GM21528 (cell line): ENCODE data around the gene OXNAD1.

Experiments used
- ATAC-seq: cut with Tn5 transposase; IDR thresholded peaks from one replicate; pipeline ENCODE4 v1.9.1; 2021; ENCODE audit warnings: mild to moderate bottlenecking, moderate library complexity; ENCODE audit not compliant: unreplicated experiment, low FRiP score

Gene OXNAD1

GRCh38 chr3:16323737-16324136 lies 58.7 kb downstream of the OXNAD1 start:
- ATAC-seq: no peak

GRCh38 chr3:16325850-16326249 lies 60.8 kb downstream of the OXNAD1 start:
- ATAC-seq: no peak

- no peak for ATAC-seq
Measured at GRCh38 chr3:16326724-16327349, 61.8 kb downstream of the OXNAD1 start.

DNA sequence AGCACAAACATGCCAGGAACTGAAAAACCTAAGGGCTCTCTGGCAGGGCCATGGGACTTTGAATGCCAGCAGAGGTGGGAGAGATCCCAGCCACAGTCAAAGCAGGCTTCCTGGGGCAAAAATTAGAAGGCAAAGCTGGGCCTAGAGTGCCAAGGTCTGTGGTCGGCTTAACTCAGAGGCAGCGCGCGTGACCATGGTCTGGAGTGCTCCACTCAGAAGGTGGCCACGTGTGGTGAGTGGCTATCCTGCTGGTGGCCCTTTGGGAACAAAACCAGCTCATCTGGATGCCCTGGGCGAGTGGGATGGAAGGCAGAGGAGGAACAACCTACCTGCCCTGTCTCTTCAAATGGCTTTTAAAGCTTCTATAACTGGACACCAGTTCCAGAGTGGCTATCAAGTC lies 63.1 kb downstream of the OXNAD1 start:
- ATAC-seq: no peak

DNA sequence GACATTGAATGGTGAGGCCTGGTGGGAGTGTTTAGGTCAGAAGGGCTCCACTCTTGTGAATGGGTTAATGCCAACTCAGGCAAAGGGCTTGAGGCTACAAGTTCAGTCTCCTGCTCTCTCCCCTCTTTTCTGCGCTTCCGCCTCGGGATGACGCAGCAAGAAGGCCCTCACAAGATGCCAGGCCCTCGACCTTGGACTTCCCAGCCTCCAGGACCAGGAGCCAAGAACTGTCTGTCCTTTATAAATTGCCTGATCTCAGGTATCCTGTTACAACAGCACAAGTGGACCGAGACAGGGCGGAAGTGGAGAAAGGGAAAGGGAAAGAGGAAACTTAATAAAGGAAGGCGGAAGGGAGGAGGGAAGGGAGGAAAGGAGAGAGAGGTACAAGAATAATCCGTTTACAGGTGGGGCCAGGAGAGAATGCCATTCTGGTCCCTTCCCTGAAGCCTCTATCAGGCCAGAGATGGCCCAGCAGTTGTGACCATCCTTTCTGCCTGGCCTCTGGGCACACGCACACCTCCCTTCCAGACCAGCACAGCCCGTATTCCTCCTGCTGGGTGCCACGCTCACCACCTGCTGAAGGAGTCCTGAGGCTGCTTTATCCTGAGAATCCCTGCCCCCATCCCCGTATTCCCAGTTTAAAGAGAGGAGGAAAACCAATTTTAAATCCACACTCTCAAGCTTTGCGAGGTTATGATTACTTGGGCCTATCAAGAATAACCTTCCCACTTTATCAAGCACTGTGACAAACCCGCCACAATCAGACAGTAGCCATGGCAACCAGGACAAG lies 64.2 kb downstream of the OXNAD1 start:
- no peak for ATAC-seq

DNA sequence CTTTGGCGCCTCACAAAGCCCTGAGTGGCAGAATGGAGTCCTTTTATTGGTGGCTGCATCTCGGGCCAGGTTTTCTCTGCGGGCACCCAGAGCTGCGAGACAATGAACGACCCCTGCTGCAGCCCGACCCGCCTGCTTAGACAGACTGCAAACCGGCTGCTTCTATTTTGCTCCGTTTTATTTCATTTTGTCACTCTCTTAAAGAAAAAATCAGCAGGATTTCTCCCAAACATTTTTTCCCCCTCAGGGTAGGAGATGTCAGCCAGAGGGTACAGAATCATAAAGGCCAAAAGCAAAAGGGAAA lies 64.8 kb downstream of the OXNAD1 start:
- ATAC-seq: no peak

DNA sequence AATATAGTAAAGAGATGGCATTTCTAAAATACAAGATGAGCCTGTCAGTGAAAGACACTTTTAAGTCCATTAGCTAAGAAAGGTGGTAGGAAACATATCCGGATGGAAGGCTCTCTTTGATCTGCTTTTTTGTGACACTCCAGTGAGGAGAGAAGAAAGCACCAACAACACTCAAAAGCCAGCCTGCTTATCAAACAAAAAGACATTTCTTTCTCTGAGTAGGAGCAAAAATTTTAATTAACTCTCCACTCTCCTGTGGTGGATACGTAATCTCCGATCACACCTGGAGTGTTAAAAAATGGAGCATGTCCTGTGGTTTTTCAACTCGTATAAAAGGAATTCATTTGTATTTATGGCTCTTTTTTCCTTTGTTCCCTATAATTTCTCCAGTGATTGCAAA lies 65.3 kb downstream of the OXNAD1 start:
- no peak for ATAC-seq

DNA sequence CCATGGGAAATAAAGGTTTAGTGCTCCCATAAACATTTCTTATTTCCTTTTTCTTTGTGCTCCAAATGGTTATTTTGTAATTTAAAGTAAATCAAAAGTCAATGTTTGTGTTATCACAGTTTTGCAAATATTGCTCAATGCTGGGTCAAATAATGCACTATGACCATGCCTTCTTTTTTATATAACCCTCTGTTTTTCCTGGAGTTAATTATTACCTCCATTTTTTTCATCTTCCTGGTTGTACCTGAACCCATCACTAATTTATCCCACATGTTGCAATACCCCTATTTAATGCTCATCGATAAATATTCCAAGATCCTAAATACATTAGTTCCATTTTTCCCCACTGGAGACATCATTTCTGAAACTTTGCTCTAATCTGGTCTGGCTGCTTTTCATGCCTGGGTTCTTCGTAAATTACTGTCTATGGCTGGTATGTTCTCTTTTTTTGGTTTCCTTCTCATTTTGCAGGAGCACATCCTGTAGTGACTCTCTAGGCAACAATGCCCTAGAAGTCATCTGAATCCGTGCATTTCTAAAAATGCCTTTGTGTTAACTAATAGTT lies 66.4 kb downstream of the OXNAD1 start:
- no peak for ATAC-seq

- ATAC-seq: no peak
Measured at GRCh38 chr3:16332904-16333426, 68.0 kb downstream of the OXNAD1 start.

- no peak for ATAC-seq
Measured at GRCh38 chr3:16334909-16335308, 69.9 kb downstream of the OXNAD1 start.

- no peak for ATAC-seq
Measured at GRCh38 chr3:16335333-16335732, 70.3 kb downstream of the OXNAD1 start.

GRCh38 chr3:16335772-16336645 lies 71.0 kb downstream of the OXNAD1 start:
- ATAC-seq: no peak

DNA sequence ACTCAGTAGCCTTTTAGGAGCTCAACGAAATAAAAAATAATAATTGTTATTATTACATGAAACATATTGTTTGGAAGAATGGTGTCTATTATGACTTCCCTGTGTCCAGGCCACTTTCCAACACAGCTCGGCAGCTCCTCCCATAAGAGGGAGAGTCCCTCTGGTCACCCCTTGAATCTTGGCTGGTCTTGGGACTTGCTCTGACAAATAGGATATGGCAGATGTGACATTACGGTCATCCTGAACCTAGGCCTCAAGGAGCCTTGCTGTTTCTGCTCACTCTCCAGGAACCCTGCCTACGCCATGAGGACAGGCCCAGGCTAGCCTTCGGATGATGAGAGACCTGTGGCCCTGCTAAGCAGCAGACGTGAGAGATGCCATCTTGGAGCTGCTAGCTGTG lies 71.8 kb downstream of the OXNAD1 start:
- ATAC-seq: no peak

- ATAC-seq: peak; percentile 80
Measured at GRCh38 chr3:16337856-16338540, 73.0 kb downstream of the OXNAD1 start.

GRCh38 chr3:16338999-16339398 lies 74.0 kb downstream of the OXNAD1 start:
- no peak for ATAC-seq

- no peak for ATAC-seq
Measured at GRCh38 chr3:16343101-16343500, 78.1 kb downstream of the OXNAD1 start.

DNA sequence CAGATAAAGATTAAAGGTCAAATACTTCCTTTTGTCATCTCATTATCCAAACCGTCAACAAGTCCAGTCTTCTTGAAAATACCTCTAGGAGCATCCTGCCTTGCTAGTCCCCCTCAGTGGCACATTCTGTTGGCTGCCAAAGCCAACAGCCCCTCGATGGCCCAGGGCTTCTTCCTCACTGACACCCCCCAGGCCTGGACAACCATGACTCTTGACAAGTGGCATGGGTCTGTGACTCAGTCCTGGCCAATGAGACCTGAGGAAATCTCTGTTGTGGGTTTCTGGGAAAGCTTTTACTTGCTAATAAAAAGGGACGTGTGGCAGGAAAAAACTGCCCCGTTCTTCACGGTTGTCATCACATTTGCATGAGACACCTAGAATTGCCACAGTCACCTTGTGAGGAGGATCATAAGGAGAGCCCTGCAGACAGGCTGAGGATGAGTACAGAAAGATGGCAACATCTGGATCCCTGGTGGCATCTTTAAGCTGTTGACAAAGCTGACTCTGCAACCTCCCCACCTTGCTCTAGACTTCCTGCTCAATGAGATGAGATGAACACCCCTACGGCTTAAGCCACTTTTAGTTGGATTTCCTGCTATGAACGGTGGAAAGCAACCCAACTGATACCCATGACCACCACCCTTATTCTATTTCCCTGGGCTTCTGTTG lies 81.5 kb downstream of the OXNAD1 start:
- no peak for ATAC-seq

GRCh38 chr3:16347548-16347947 lies 82.5 kb downstream of the OXNAD1 start:
- no peak for ATAC-seq

DNA sequence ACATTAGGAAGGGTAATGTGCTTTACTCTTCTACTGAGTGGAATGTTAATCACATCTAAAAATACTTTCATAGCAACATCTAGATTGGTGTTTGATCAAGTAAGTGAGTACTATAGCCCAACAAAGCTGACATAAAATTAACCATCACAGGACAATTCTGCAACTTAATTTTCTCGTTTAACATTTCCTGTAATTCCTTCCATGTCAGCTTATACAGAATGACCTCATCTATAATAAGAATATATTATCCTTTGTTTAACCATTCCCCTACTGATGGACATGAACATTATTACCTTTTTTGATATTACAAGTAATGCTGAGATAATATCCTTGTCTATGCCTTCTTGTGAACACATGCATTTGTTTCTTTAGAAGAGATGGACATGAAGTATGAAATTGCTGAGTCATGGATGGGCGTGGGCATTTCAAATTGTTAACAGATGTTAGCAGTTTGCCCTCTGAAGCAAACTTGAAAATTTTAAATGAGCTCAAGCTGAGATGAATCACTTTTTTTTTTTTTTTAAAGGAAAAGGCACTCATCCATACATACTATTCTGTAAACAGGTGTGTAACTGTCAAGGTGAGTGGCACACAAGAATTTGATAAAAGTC lies 85.1 kb downstream of the OXNAD1 start:
- ATAC-seq: no peak
